ENCODE measurements around the gene MAD1L1. TPM values are rescaled to one million over a fixed set of nuclear protein-coding genes. Genes with fewer than 3 reads are reported as not detected.

Gene MAD1L1
- total and polyA plus RNA-seq, 2 donors (not counting 3 experiments of a cell fraction or from before 2014, with no cell fraction given) = 34.1 to 42.3 TPM

DNA sequence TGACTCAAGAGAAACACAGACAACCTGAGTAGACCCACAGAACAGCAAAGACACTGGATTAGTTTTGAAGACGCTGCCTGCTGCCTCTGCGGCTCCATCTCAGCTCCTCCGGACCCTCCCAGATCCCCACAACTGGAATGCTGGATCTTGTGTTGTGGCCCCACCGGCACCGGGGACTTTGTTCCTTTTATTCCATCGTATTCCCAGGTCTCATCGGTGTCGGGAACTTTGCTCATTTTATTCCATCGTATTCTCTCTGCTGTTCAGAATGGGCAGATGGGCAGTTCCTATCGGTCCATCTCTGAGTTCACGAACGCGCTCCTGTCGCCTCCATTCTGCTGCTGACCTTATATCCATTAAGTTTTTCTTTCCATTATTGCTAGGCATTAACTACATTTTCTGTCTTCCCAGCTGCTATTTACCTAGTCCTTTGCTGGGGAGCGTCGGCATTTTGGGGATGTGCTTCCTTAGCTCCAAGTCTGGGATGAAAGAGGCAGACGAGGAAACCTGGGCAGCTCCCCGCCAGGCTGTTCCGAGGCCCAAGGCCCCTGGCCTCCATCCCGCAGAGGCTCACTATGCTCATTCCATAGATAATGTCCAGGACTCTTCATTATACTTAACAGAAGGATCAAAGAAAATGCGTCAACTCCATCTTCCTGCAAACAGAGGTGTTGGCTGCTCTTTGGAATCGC, 192.4 kb downstream of the MAD1L1 start:
- intact Hi-C loops (cut with micrococcal nuclease) = no loop called here
- Histone ChIP-seq H3K9ac (replicated peaks; ENCODE audit: extremely low read depth, insufficient read depth, low read length) (no peak overlapping the region), H4K20me1 (replicated peaks; ENCODE audit: control insufficient read depth, extremely low read depth, insufficient read depth, low read length) (no peaks in the 10 kb centered on the region), H3K27ac (ENCODE audit: insufficient read depth, low read depth, low read length) (no peak overlapping the region), H3K36me3 (ENCODE audit: control insufficient read depth in 2 of 2, extremely low read depth in 1 of 2, insufficient read depth in 2 of 2, low read length in 2 of 2) (no peaks in the 10 kb centered on the region), H3K4me3 (replicated peaks in 1 of 3; ENCODE audit: insufficient read depth in 1 of 3, low read depth in 1 of 3, low read length in 3 of 3) (no peak overlapping the region), H3K4me2 (ENCODE audit: insufficient read depth, low read length) (no peak overlapping the region), H3K9me1 (replicated peaks; ENCODE audit: control insufficient read depth, extremely low read depth, insufficient read depth, low read length) (no peaks in the 10 kb centered on the region), H3K4me1 (ENCODE audit: control insufficient read depth, extremely low read depth, insufficient read depth, low read length) (no peaks in the 10 kb centered on the region), H2AFZ (ENCODE audit: low read depth, low read length) (no peak overlapping the region), H3K9me3 (replicated peaks; ENCODE audit: control insufficient read depth, insufficient read depth, low read length) (no peaks in the 10 kb centered on the region), H3K79me2 (ENCODE audit: control insufficient read depth, insufficient read depth, low read length) (no peaks in the 10 kb centered on the region), H3K27me3 (ENCODE audit: control insufficient read depth in 2 of 2, insufficient read depth in 2 of 2, low read length in 2 of 2) (no peaks in the 10 kb centered on the region)
- no TSS peak for BruUV-seq (replicated peaks)
- no peak for FAIRE-seq
- POLR2A ChIA-PET = interaction anchor here (0.6 kb wide), 1 partner anchor 188 kb away, joined by 4 read pairs; no protein-coding TSS in a partner anchor
- CTCF ChIA-PET = interaction anchor here (1.5 kb wide), 1 partner anchor 376 kb away, joined by 7 read pairs; no protein-coding TSS in a partner anchor
- no peak for TF ChIP-seq EZH2 (IDR thresholded peaks at IDR 0.05; ENCODE audit: borderline replicate concordance, low read depth, low read length, severe bottlenecking)
- no peak for TF ChIP-seq POLR2A (IDR thresholded peaks at IDR 0.05; ENCODE audit: low read depth, low read length)
- TF ChIP-seq FOS (IDR thresholded peaks at IDR 0.05; ENCODE audit: borderline replicate concordance, insufficient read depth, low read length) = no peak
- no peak for TF ChIP-seq MYC (IDR thresholded peaks at IDR 0.05; ENCODE audit: low read depth, low read length)
- no peak for TF ChIP-seq JUN (IDR thresholded peaks at IDR 0.05; ENCODE audit: borderline replicate concordance, insufficient read depth, insufficient read length, low read depth)
- TF ChIP-seq, protein P1, sequence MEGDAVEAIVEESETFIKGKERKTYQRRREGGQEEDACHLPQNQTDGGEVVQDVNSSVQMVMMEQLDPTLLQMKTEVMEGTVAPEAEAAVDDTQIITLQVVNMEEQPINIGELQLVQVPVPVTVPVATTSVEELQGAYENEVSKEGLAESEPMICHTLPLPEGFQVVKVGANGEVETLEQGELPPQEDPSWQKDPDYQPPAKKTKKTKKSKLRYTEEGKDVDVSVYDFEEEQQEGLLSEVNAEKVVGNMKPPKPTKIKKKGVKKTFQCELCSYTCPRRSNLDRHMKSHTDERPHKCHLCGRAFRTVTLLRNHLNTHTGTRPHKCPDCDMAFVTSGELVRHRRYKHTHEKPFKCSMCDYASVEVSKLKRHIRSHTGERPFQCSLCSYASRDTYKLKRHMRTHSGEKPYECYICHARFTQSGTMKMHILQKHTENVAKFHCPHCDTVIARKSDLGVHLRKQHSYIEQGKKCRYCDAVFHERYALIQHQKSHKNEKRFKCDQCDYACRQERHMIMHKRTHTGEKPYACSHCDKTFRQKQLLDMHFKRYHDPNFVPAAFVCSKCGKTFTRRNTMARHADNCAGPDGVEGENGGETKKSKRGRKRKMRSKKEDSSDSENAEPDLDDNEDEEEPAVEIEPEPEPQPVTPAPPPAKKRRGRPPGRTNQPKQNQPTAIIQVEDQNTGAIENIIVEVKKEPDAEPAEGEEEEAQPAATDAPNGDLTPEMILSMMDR (IDR thresholded peaks at IDR 0.05; ENCODE audit: extremely low read depth in 1 of 2, insufficient read depth in 1 of 2, low read depth in 1 of 2, low read length in 2 of 2) = no peak
- no peak for TF ChIP-seq POLR2AphosphoS5 (IDR thresholded peaks at IDR 0.05; ENCODE audit: insufficient read depth, low read depth, low read length)
- TF ChIP-seq, protein P2, sequence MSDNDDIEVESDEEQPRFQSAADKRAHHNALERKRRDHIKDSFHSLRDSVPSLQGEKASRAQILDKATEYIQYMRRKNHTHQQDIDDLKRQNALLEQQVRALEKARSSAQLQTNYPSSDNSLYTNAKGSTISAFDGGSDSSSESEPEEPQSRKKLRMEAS (IDR thresholded peaks at IDR 0.05; ENCODE audit: insufficient read depth, insufficient read length) = no peak
- no peak for TF ChIP-seq GATA2 (IDR thresholded peaks at IDR 0.05; ENCODE audit: insufficient read depth, insufficient read length, low read depth, low read length)
- DNase-seq (ENCODE audit: low read depth, low spot score) = no peak
- dilution Hi-C loops (cut with MboI; ENCODE audit: extremely low pct_ligation_motif_present, low sequenced_read_pairs) = no loop called here
